ENCODE measurements around the gene ARHGAP26.

DNA sequence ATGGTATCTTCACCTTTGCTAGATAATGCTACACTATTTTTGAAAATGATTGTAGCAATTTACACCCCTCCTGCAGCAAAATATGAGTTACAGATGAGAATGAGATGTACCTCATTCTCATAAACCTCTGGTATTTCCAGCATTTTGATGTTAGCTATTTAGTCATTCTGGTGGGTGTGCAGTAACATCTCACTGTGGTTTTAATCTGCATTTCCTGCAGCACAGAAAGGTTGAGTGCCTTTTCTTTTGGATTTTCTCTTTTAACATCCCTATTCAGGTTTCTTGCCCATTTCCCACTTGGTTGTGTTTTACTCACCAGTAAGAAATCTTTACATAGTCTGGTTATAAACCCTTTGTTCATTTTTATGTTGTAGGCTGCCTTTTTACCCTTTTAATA is 427.1 kb downstream of the ARHGAP26 start:
- TF ChIP-seq, protein P1, sequence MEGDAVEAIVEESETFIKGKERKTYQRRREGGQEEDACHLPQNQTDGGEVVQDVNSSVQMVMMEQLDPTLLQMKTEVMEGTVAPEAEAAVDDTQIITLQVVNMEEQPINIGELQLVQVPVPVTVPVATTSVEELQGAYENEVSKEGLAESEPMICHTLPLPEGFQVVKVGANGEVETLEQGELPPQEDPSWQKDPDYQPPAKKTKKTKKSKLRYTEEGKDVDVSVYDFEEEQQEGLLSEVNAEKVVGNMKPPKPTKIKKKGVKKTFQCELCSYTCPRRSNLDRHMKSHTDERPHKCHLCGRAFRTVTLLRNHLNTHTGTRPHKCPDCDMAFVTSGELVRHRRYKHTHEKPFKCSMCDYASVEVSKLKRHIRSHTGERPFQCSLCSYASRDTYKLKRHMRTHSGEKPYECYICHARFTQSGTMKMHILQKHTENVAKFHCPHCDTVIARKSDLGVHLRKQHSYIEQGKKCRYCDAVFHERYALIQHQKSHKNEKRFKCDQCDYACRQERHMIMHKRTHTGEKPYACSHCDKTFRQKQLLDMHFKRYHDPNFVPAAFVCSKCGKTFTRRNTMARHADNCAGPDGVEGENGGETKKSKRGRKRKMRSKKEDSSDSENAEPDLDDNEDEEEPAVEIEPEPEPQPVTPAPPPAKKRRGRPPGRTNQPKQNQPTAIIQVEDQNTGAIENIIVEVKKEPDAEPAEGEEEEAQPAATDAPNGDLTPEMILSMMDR (optimal IDR thresholded peaks at IDR 0.05 in 1 of 3, IDR thresholded peaks at IDR 0.05 in 1 of 3, conservative IDR thresholded peaks at IDR 0.05 in 1 of 3; ENCODE audit: extremely low read depth in 1 of 3, insufficient read depth in 2 of 3, low read length in 3 of 3) = no peak
- no peak for TF ChIP-seq EZH2 (IDR thresholded peaks at IDR 0.05; ENCODE audit: low read length)

All from keratinocyte (primary cell).